Measurements from ENCODE around the gene BTBD10. TPM values are rescaled to one million over a fixed set of nuclear protein-coding genes. Genes with fewer than 3 reads are reported as not detected.
A peak's percentile ranks its signal among the peaks of the same experiment; 100 is the strongest.

The BTBD10 gene
- total RNA-seq, 1 experiment from 2014 or later: 30.2 TPM

- DNase-seq (no peak), ATAC-seq (no peak)
- no peaks in the 10 kb centered on the region for H3K27me3 ChIP-seq (ENCODE audit: low read length)
- H3K9ac ChIP-seq (ENCODE audit: low read length): no peak overlapping the region
- no peaks in the 10 kb centered on the region for H3K4me1 ChIP-seq (ENCODE audit: insufficient read depth, low read length)
- H3K27ac ChIP-seq (ENCODE audit: low read length): no peak overlapping the region
- TF ChIP-seq EZH2 (IDR thresholded peaks at IDR 0.05; ENCODE audit: low read length, unreplicated experiment): no peak
- no peak for TF ChIP-seq CTCF (conservative IDR thresholded peaks at IDR 0.05; ENCODE audit: low read depth, low read length)
- TF ChIP-seq EZH2phosphoT487 (IDR thresholded peaks at IDR 0.05; ENCODE audit: borderline replicate concordance, low read length): no peak
- POLR2A ChIA-PET (ENCODE audit: unreplicated experiment): no interaction called here
- CTCF ChIA-PET: no interaction called here
- H3K9me2 ChIP-seq (replicated peaks; ENCODE audit: low read length): no peaks in the 10 kb centered on the region
- H3K79me2 ChIP-seq (ENCODE audit: low read length): no peaks in the 10 kb centered on the region
- H2AFZ ChIP-seq (ENCODE audit: low read length): no peak overlapping the region
- H3F3A ChIP-seq (ENCODE audit: low read length, unreplicated experiment): no peaks in the 10 kb centered on the region
- no peaks in the 10 kb centered on the region for H3K36me3 ChIP-seq (ENCODE audit: low read depth, low read length)
- intact Hi-C loops (cut with micrococcal nuclease): no loop called here
- no peak overlapping the region for H3K4me2 ChIP-seq (ENCODE audit: low read length)
- no TSS peak for BruUV-seq (replicated peaks)
- no peaks in the 10 kb centered on the region for H3K9me3 ChIP-seq (ENCODE audit: low read length)
- no peak overlapping the region for H3K4me3 ChIP-seq (ENCODE audit: low read length)
- H4K20me1 ChIP-seq (ENCODE audit: low read length): no peaks in the 10 kb centered on the region
Measured at GRCh38 chr11:13373216-13373615, 89.8 kb downstream of the BTBD10 start.

DNA sequence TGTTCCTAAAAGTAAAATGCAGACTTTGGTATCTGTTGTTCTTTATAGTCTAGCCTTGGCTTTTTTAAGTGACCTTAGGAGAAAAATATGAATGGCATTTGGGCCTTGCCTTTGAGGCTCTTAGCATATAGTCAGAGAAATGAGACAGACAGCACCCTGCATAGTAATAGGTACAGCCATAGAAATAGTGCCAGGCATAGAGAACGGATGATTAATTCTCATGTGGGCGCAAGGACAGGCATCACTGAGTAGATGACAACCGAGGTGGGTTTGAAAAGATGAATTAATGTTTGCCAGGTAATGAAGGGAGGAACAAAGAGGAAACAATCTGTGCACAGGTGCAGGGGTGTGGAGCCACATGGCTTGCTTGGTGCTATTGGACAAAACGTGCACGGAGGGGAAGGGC is 95.0 kb downstream of the BTBD10 start:
- no peak overlapping the region for H3K4me3 ChIP-seq (ENCODE audit: low read length)
- no peaks in the 10 kb centered on the region for H3K4me1 ChIP-seq (ENCODE audit: insufficient read depth, low read length)
- no peak for DNase-seq
- intact Hi-C loops (cut with micrococcal nuclease): no loop called here
- H3K9me2 ChIP-seq (replicated peaks; ENCODE audit: low read length): no peaks in the 10 kb centered on the region
- H3K36me3 ChIP-seq (ENCODE audit: low read depth, low read length): no peaks in the 10 kb centered on the region
- TF ChIP-seq EZH2 (IDR thresholded peaks at IDR 0.05; ENCODE audit: low read length, unreplicated experiment) (no peak), CTCF (conservative IDR thresholded peaks at IDR 0.05; ENCODE audit: low read depth, low read length) (no peak), EZH2phosphoT487 (IDR thresholded peaks at IDR 0.05; ENCODE audit: borderline replicate concordance, low read length) (no peak)
- CTCF ChIA-PET: interaction anchor here (0.6 kb wide), 1 partner anchor 17 kb away, joined by 5 read pairs; no protein-coding TSS in a partner anchor
- H3K4me2 ChIP-seq (ENCODE audit: low read length): no peak overlapping the region
- POLR2A ChIA-PET (ENCODE audit: unreplicated experiment): no interaction called here
- H3K9ac ChIP-seq (ENCODE audit: low read length): no peak overlapping the region
- H3F3A ChIP-seq (ENCODE audit: low read length, unreplicated experiment): no peaks in the 10 kb centered on the region
- H3K27me3 ChIP-seq (ENCODE audit: low read length): no peaks in the 10 kb centered on the region
- no peak overlapping the region for H2AFZ ChIP-seq (ENCODE audit: low read length)
- no peaks in the 10 kb centered on the region for H3K9me3 ChIP-seq (ENCODE audit: low read length)
- no TSS peak for BruUV-seq (replicated peaks)
- no peak for ATAC-seq
- H3K79me2 ChIP-seq (ENCODE audit: low read length): no peaks in the 10 kb centered on the region
- H3K27ac ChIP-seq (ENCODE audit: low read length): no peak overlapping the region
- H4K20me1 ChIP-seq (ENCODE audit: low read length): no peaks in the 10 kb centered on the region

GRCh38 chr11:13367115-13367514 is 95.9 kb downstream of the BTBD10 start:
- TF ChIP-seq EZH2 (IDR thresholded peaks at IDR 0.05; ENCODE audit: low read length, unreplicated experiment) (no peak), EZH2phosphoT487 (IDR thresholded peaks at IDR 0.05; ENCODE audit: borderline replicate concordance, low read length) (no peak), CTCF (conservative IDR thresholded peaks at IDR 0.05; ENCODE audit: low read depth, low read length) (no peak)
- no peak for DNase-seq
- Histone ChIP-seq H3K9ac (ENCODE audit: low read length) (no peak overlapping the region), H3K4me2 (ENCODE audit: low read length) (no peak overlapping the region), H3K9me3 (ENCODE audit: low read length) (no peaks in the 10 kb centered on the region), H2AFZ (ENCODE audit: low read length) (no peak overlapping the region), H3K4me3 (ENCODE audit: low read length) (no peak overlapping the region), H3K4me1 (ENCODE audit: insufficient read depth, low read length) (no peaks in the 10 kb centered on the region), H4K20me1 (ENCODE audit: low read length) (no peaks in the 10 kb centered on the region), H3K27me3 (ENCODE audit: low read length) (no peaks in the 10 kb centered on the region), H3F3A (ENCODE audit: low read length, unreplicated experiment) (no peaks in the 10 kb centered on the region), H3K79me2 (ENCODE audit: low read length) (no peaks in the 10 kb centered on the region), H3K36me3 (ENCODE audit: low read depth, low read length) (no peaks in the 10 kb centered on the region), H3K27ac (ENCODE audit: low read length) (no peak overlapping the region), H3K9me2 (replicated peaks; ENCODE audit: low read length) (no peaks in the 10 kb centered on the region)
- intact Hi-C loops (cut with micrococcal nuclease): no loop called here
- ChIA-PET POLR2A (ENCODE audit: unreplicated experiment) (no interaction called here), CTCF (no interaction called here)
- ATAC-seq: 0 out of 2 replicates have a peak, but pooled peaks have one; percentile 24
- BruUV-seq (replicated peaks): no TSS peak

Measured in PC-3 (cell line).